Activated naive CD8-positive, alpha-beta T cell treated with anti-CD3 and anti-CD28 coated beads for 36 hours (primary cell): ENCODE results near the gene MAN2A1. TPM values are rescaled to one million over a fixed set of nuclear protein-coding genes. Genes with fewer than 3 reads are reported as not detected.

ENCODE experiments used
- DNase-seq: peaks from one replicate; pipeline ENCODE4 v3.0.0; 2021
- H3K27ac Mint-ChIP-seq: one replicate; pipeline ENCODE4 v1.8.0; 2022; ENCODE audit warnings: mild to moderate bottlenecking, moderate library complexity, mixed read lengths
- H3K27me3 Mint-ChIP-seq: one replicate; pipeline ENCODE4 v1.8.0; 2022; ENCODE audit warnings: mild to moderate bottlenecking, mixed read lengths
- H3K36me3 Mint-ChIP-seq: one replicate; pipeline ENCODE4 v1.8.0; 2021; ENCODE audit warnings: mild to moderate bottlenecking, mixed read lengths
- H3K4me1 Mint-ChIP-seq: one replicate; pipeline ENCODE4 v1.8.0; 2021; ENCODE audit warnings: mixed read lengths
- H3K4me3 Mint-ChIP-seq: one replicate; pipeline ENCODE4 v1.8.0; 2022; ENCODE audit warnings: mild to moderate bottlenecking, moderate library complexity, mixed read lengths
- H3K9me3 Mint-ChIP-seq: one replicate; pipeline ENCODE4 v1.8.0; 2022; ENCODE audit warnings: mixed read lengths
- total RNA-seq, 2 experiments: library from RNA; stranded (reverse); gene quantifications; one replicate each; pipeline ENCODE4 v1.2.3, GENCODE V29; 2021

MAN2A1 gene
- total RNA-seq = 10 to 100 TPM; 28.7 to 28.8 TPM

DNA sequence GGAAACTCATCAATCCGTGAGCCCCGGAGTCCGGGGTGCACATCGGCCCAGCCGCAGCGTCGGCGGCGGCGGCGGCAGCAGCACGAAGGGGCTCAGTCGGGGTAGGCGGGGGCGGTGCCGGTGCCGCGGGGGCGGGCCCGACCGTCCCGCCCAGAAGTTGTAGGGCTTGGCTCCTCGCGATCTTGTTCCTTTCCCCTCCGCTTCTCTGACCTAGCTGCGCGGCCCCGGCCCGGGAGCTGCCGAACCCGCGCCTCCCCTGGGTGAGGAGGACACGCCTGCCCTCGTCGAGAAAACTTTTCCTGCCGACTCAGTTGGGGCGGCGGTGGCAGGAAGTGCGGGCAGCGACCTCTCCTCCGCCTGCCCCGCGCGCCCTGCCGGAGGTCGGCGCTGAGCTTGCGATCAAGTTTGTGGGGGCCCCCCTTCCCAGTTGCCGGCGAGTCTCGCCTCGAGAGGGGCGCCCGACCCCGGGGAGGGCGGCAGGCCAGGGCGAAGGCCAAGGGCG lies at the start of gene MAN2A1:
Gene MAN2A1 (plus strand): TSS at position 188 of the 502 bp plus-strand sequence. CDS start 491 bp downstream, outside the sequence.
- H3K27me3 Mint-ChIP-seq = no peaks in the 10 kb centered on the region

DNA sequence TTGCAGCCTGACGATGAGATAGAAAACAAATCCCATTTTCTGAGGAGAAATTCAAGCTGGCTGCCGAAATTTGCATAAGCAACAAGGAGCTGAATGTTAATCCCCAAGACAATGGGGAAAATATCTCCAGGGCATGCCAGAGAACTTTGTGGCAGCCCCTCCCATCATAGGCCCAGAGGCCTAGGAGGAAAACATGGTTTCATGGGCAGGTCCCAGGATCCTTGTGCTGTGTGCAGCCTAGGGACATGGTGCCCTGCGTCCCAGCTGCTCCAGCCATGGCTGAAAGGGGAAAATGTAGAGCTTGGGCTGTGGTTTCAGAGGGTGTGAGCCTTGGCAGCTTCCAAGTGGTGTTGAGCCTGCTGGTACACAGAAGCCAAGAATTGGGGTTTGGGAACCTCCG lies 48.8 kb upstream of the MAN2A1 start:
- Mint-ChIP-seq H3K36me3 (no peaks in the 10 kb centered on the region), H3K27ac (no peak overlapping the region), H3K27me3 (no peaks in the 10 kb centered on the region), H3K9me3 (no peaks in the 10 kb centered on the region), H3K4me1 (no peaks in the 10 kb centered on the region), H3K4me3 (no peak overlapping the region)
- no peak for DNase-seq

More for the DNA sequence above, at the start of gene MAN2A1:
- H3K36me3 Mint-ChIP-seq = peaks cover 19% of the 10 kb centered on the region
- peak within 1 kb of the TSS; percentile 95 for H3K27ac Mint-ChIP-seq
- peak; percentile 82 for DNase-seq
- H3K4me3 Mint-ChIP-seq = peak within 1 kb of the TSS; percentile 87
- H3K4me1 Mint-ChIP-seq = peaks cover 38% of the 10 kb centered on the region
- H3K9me3 Mint-ChIP-seq = peaks cover 4% of the 10 kb centered on the region

DNA sequence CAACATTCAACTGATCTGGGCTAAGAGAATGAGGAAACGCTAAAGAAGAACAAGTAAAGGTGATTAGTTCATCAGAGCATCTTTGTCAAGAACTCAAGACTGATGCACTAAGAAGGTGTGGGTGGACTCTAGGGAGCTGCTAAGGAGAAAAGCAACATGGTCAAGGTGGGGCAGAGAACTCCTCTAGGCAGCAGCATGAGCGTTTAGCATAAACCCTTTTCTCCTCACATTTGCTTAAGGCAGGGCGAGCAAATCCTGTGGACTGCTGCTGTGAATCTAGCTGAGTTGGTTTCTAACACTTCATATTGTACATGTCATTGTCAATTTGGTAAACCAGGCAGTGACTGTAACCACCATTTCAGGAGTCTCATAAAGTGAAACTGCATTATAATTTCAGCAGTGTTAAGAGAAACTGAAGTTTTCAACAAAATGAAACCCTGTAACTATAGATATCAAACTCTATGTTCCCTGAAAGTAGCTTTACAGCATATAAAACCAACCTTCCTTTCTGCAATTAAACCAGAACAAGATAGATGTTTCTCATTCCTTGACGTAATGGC lies 45.9 kb upstream of the MAN2A1 start:
- Mint-ChIP-seq H3K4me1 (no peaks in the 10 kb centered on the region), H3K27me3 (no peaks in the 10 kb centered on the region), H3K4me3 (no peak overlapping the region), H3K36me3 (no peaks in the 10 kb centered on the region), H3K9me3 (no peaks in the 10 kb centered on the region), H3K27ac (no peak overlapping the region)
- DNase-seq = no peak

GRCh38 chr5:109644829-109645228 lies 44.9 kb upstream of the MAN2A1 start:
- Mint-ChIP-seq H3K4me3 (no peak overlapping the region), H3K4me1 (no peaks in the 10 kb centered on the region), H3K9me3 (no peaks in the 10 kb centered on the region), H3K27me3 (no peaks in the 10 kb centered on the region), H3K36me3 (no peaks in the 10 kb centered on the region), H3K27ac (no peak overlapping the region)
- no peak for DNase-seq

DNA sequence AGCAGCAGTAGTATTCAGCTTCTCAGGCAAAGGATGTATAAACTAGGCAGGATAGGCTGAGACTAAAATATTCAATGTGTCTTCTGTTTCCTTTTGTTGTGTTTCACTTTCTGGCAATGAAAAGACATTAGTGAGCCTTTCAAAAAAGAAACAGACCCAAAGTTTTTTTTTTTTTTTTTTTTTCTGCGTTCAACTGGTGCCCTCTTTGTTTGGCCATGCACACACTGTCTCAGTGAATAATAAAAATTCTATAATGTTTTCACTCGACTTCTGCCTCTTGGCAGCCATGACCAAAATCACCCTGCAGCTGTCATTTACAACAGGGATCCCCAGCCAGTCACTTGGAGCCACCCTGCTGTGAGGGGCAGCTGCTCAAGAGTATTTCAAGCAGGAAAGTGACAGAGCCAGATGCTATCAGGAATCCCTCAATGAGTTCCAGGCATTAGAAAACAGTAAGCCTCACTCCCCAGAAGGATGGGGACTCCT lies 44.0 kb upstream of the MAN2A1 start:
- no peak overlapping the region for H3K27ac Mint-ChIP-seq
- DNase-seq = no peak
- H3K9me3 Mint-ChIP-seq = no peaks in the 10 kb centered on the region
- H3K36me3 Mint-ChIP-seq = no peaks in the 10 kb centered on the region
- H3K4me3 Mint-ChIP-seq = no peak overlapping the region
- H3K4me1 Mint-ChIP-seq = no peaks in the 10 kb centered on the region
- H3K27me3 Mint-ChIP-seq = no peaks in the 10 kb centered on the region

- peaks cover 4% of the 10 kb centered on the region for H3K27me3 Mint-ChIP-seq
These were observed 40.4 kb upstream of the MAN2A1 start for GRCh38 chr5:109649318-109649717.

DNA sequence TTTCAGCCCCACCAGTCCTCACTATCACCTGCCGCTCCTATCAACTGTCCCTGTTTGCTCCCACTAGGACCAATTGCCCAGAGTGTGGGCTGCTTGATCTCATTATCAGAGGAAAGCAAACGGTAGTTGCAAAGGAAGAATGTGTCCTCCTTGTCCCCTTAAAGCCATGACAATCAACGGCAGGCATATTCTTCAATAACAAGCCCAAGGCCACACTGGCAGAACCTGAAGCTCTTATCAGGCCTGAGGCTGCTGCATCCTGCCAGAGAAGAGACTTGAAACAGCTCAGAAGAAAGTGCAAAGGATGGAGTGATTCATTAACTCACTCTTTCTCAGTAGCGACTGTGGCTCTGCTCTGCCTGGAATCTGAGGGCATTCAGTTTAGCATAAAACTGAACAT lies 39.2 kb upstream of the MAN2A1 start:
- H3K27ac Mint-ChIP-seq = no peak overlapping the region
- peaks cover 4% of the 10 kb centered on the region for H3K4me1 Mint-ChIP-seq
- peaks cover 4% of the 10 kb centered on the region for H3K27me3 Mint-ChIP-seq
- H3K4me3 Mint-ChIP-seq = no peak overlapping the region
- DNase-seq = no peak
- H3K36me3 Mint-ChIP-seq = no peaks in the 10 kb centered on the region
- H3K9me3 Mint-ChIP-seq = no peaks in the 10 kb centered on the region

More at GRCh38 chr5:109649318-109649717, 40.4 kb upstream of the MAN2A1 start:
- Mint-ChIP-seq H3K4me1 (no peaks in the 10 kb centered on the region), H3K9me3 (no peaks in the 10 kb centered on the region), H3K4me3 (no peak overlapping the region), H3K27ac (no peak overlapping the region), H3K36me3 (no peaks in the 10 kb centered on the region)
- no peak for DNase-seq

GRCh38 chr5:109652096-109652495 lies 37.6 kb upstream of the MAN2A1 start:
- Mint-ChIP-seq H3K27ac (no peak overlapping the region), H3K9me3 (no peaks in the 10 kb centered on the region), H3K36me3 (no peaks in the 10 kb centered on the region), H3K4me3 (no peak overlapping the region), H3K4me1 (peaks cover 20% of the 10 kb centered on the region), H3K27me3 (peaks cover 4% of the 10 kb centered on the region)
- DNase-seq = no peak

GRCh38 chr5:109653042-109653441 lies 36.7 kb upstream of the MAN2A1 start:
- no peak for DNase-seq
- Mint-ChIP-seq H3K36me3 (no peaks in the 10 kb centered on the region), H3K27ac (no peak overlapping the region), H3K9me3 (no peaks in the 10 kb centered on the region), H3K27me3 (peaks cover 8% of the 10 kb centered on the region), H3K4me3 (no peak overlapping the region), H3K4me1 (peaks cover 24% of the 10 kb centered on the region)

- Mint-ChIP-seq H3K36me3 (no peaks in the 10 kb centered on the region), H3K4me3 (no peak overlapping the region), H3K27me3 (peaks cover 14% of the 10 kb centered on the region), H3K4me1 (peaks cover 24% of the 10 kb centered on the region), H3K27ac (no peak overlapping the region), H3K9me3 (no peaks in the 10 kb centered on the region)
- no peak for DNase-seq
These were observed 36.0 kb upstream of the MAN2A1 start for GRCh38 chr5:109653561-109654239.

- no peak overlapping the region for H3K4me3 Mint-ChIP-seq
- H3K4me1 Mint-ChIP-seq = peaks cover 24% of the 10 kb centered on the region
- peaks cover 18% of the 10 kb centered on the region for H3K27me3 Mint-ChIP-seq
- no peak overlapping the region for H3K27ac Mint-ChIP-seq
- no peak for DNase-seq
- H3K36me3 Mint-ChIP-seq = no peaks in the 10 kb centered on the region
- H3K9me3 Mint-ChIP-seq = no peaks in the 10 kb centered on the region
These were observed 35.3 kb upstream of the MAN2A1 start for GRCh38 chr5:109654455-109654854.

DNA sequence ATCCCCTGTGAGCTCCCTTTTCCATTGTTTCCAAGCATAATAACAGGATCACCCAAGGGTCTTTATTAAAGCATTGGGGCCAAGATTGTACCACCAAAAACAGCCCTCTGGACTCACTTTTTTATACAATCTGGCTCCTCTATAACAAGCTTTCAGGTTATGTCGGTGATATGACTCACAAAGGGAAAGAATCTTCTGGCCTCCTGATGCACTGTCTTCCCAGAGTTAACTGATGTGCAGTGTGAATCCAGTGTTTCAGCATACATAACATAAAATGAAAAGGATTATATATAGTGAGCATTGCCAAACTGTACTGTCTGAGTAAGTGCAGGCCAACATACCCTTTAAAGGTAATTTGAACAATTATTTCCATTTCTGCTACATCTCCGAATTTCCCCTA lies 33.9 kb upstream of the MAN2A1 start:
- Mint-ChIP-seq H3K27ac (no peak overlapping the region), H3K27me3 (peaks cover 18% of the 10 kb centered on the region), H3K9me3 (no peaks in the 10 kb centered on the region), H3K4me1 (peaks cover 24% of the 10 kb centered on the region), H3K4me3 (no peak overlapping the region), H3K36me3 (no peaks in the 10 kb centered on the region)
- DNase-seq = no peak

DNA sequence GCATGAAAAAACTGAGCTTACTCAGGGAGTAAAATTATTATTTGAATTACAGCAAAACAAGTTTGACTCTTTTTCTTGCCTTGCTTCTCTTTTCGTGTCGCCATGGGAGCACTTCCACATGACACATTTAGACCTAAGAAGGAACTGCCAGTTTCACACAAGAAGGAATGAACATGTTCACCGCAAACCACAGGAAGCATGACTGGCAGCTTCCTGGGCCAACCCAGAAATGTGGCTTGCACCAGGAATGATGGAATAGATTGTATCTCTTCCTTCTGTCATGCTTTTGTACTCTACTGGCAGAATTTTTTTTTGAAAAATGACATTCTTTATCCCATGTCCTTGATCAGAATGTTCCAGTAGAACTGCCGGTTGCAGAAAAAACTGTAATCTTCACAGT lies 32.9 kb upstream of the MAN2A1 start:
- H3K9me3 Mint-ChIP-seq = no peaks in the 10 kb centered on the region
- peaks cover 22% of the 10 kb centered on the region for H3K27me3 Mint-ChIP-seq
- no peak overlapping the region for H3K27ac Mint-ChIP-seq
- no peaks in the 10 kb centered on the region for H3K36me3 Mint-ChIP-seq
- H3K4me3 Mint-ChIP-seq = no peak overlapping the region
- peak; percentile 33 for DNase-seq
- peaks cover 24% of the 10 kb centered on the region for H3K4me1 Mint-ChIP-seq

- H3K9me3 Mint-ChIP-seq = no peaks in the 10 kb centered on the region
- H3K27me3 Mint-ChIP-seq = peaks cover 18% of the 10 kb centered on the region
- no peak for DNase-seq
- peaks cover 24% of the 10 kb centered on the region for H3K4me1 Mint-ChIP-seq
- H3K36me3 Mint-ChIP-seq = no peaks in the 10 kb centered on the region
- no peak overlapping the region for H3K4me3 Mint-ChIP-seq
- H3K27ac Mint-ChIP-seq = no peak overlapping the region
These were observed 29.8 kb upstream of the MAN2A1 start for GRCh38 chr5:109659901-109660300.

DNA sequence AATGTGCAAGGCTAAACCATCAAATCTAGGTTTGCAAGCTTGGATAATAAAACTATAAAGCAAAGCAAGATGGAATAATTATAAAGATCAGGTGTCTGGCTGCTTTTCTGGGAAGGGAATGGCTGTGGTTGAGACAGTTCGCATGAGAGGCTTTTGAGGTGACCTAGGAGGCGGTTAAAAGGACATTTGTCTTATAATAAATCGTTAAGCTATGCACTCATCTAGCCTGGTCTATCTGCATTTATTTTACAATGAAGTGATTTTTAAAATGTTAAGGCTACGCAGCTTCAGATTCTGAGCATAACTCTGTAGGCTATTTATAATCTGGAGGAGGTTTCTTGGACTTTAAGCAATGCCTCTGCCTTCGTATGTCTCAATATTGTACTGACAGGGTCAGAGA lies 29.4 kb upstream of the MAN2A1 start:
- H3K9me3 Mint-ChIP-seq = no peaks in the 10 kb centered on the region
- DNase-seq = no peak
- peaks cover 22% of the 10 kb centered on the region for H3K4me1 Mint-ChIP-seq
- H3K27ac Mint-ChIP-seq = no peak overlapping the region
- no peaks in the 10 kb centered on the region for H3K36me3 Mint-ChIP-seq
- H3K27me3 Mint-ChIP-seq = peaks cover 18% of the 10 kb centered on the region
- no peak overlapping the region for H3K4me3 Mint-ChIP-seq

DNA sequence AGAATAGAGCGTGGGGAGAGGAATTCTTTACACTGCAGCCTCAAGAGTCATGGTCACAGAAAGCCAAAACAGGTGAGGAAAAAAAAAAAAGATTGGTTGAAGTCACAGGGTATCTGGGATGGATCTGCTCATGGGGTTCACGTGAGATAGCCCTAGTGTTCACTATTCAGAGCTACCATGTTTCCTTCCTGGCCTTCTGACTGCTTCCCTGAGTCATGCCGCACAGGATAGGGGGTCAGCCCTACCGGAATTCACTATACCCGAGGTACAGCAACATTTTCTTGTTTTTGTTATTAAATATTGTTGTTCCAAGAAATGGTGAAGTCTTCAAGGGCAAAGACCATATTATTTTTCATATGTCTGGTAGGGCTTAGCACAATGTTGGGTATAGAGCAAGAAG lies 21.5 kb upstream of the MAN2A1 start:
- Mint-ChIP-seq H3K36me3 (no peaks in the 10 kb centered on the region), H3K27me3 (peaks cover 17% of the 10 kb centered on the region), H3K9me3 (no peaks in the 10 kb centered on the region), H3K4me3 (no peak overlapping the region), H3K4me1 (no peaks in the 10 kb centered on the region), H3K27ac (no peak overlapping the region)
- no peak for DNase-seq
